CD4-positive, CD25-positive, alpha-beta regulatory T cell (primary cell): ENCODE results near the gene MYOCOS. TPM values are rescaled to one million over a fixed set of nuclear protein-coding genes. Genes with fewer than 3 reads are reported as not detected.
A peak's percentile ranks its signal among the peaks of the same experiment; 100 is the strongest.
"Not testable (repeated sequence)": the region's sequence is repeated elsewhere in the genome, so short reads cannot be mapped to it uniquely, and the experiment has no call there.

Experiments used
- ATAC-seq, 2 donors: fragments of 150-1000 bp; cut with Tn5 transposase; one replicate each; pipeline ENCODE4 v1.10.0; 2021; ENCODE audit warnings: low read depth in 2 of 2, moderate number of reproducible peaks in 2 of 2, moderate library complexity in 1 of 2
- DNase-seq, 3 donors: peaks; one replicate each; pipeline versions ENCODE4 v3.0.0 to v3.0.0-alpha.2; 2012 to 2022; ENCODE audit warnings: mixed read lengths in 1 of 3
- H3K27ac ChIP-seq: one replicate; pipeline ENCODE4 v1.7.0; 2013; ENCODE audit warnings: mild to moderate bottlenecking, low read length; ENCODE audit not compliant: insufficient read depth, poor library complexity, severe bottlenecking
- H3K27me3 ChIP-seq: one replicate; pipeline ENCODE4 v1.7.0; 2013; ENCODE audit warnings: low read length; ENCODE audit not compliant: control insufficient read depth, insufficient read depth
- H3K36me3 ChIP-seq: one replicate; pipeline ENCODE4 v1.7.0; 2013; ENCODE audit warnings: mild to moderate bottlenecking, low read length, moderate library complexity; ENCODE audit not compliant: control insufficient read depth, insufficient read depth
- H3K4me1 ChIP-seq: 2 replicates; pipeline ENCODE4 v1.7.0; 2013; ENCODE audit warnings: mild to moderate bottlenecking, low read length; ENCODE audit not compliant: insufficient read depth, control insufficient read depth, poor library complexity, severe bottlenecking
- H3K4me3 ChIP-seq: one replicate; pipeline ENCODE4 v1.7.0; 2013; ENCODE audit warnings: low read depth, mild to moderate bottlenecking, low read length, moderate library complexity
- H3K9me3 ChIP-seq, 2 experiments: 1 replicate in 1 of 2; 2 replicates in 1 of 2; pipeline ENCODE4 v1.7.0; 2013; ENCODE audit warnings: low read length in 2 of 2, mild to moderate bottlenecking in 1 of 2, moderate library complexity in 1 of 2; ENCODE audit not compliant: control insufficient read depth in 2 of 2
- H3K27ac Mint-ChIP-seq, 3 donors: one replicate each; pipeline ENCODE4 v1.8.0; 2020 to 2022; ENCODE audit warnings: mild to moderate bottlenecking in 3 of 3, mixed read lengths in 3 of 3, moderate library complexity in 2 of 3
- H3K27me3 Mint-ChIP-seq: one replicate; pipeline ENCODE4 v1.8.0; 2022; ENCODE audit warnings: mild to moderate bottlenecking, mixed read lengths
- H3K36me3 Mint-ChIP-seq: one replicate; pipeline ENCODE4 v1.8.0; 2020; ENCODE audit warnings: mixed read lengths
- H3K4me1 Mint-ChIP-seq, 4 donors: one replicate each; pipeline ENCODE4 v1.8.0; 2020 to 2022; ENCODE audit warnings: mixed read lengths in 4 of 4, mild to moderate bottlenecking in 1 of 4
- H3K4me3 Mint-ChIP-seq, 4 donors: one replicate each; pipeline ENCODE4 v1.8.0; 2020 to 2022; ENCODE audit warnings: mild to moderate bottlenecking in 4 of 4, mixed read lengths in 4 of 4, moderate library complexity in 3 of 4
- H3K9me3 Mint-ChIP-seq, 7 donors: one replicate each; pipeline ENCODE4 v1.8.0; 2020 to 2022; ENCODE audit warnings: mixed read lengths in 7 of 7, mild to moderate bottlenecking in 3 of 7, moderate library complexity in 2 of 7
- polyA plus RNA-seq, 4 donors: library from polyadenylated mRNA; unstranded; fragments of 300-500 nt; fragmentation: Illumina TruSeq; gene quantifications; one replicate each; pipeline ENCODE4 v1.2.3, GENCODE V29; 2021
- total RNA-seq: library from RNA; stranded (reverse); gene quantifications from one replicate; pipeline ENCODE4 v1.2.3, GENCODE V29; 2022

Gene MYOCOS
- total and polyA plus RNA-seq, 5 donors from 2014 or later, result not detected

DNA sequence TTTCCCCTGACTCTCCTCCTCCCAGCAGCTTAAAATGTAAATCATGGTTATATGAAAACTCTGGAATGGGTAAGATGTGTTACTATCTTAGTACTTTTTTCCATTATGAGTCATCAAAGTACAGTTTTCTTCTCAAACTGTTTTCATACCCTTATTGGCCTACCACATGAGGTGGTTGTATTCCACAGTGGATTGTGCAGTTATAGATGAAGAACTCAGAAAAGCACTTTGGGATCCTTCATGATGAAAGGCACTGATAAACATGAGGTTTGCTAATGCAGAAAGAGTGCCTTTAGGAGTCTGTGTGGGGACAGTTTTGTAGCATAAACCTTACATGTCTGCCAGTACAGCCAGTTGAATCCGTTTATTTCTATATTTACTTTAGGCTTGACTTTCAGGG, 32.0 kb upstream of the MYOCOS start:
- H3K36me3 ChIP-seq, result peaks cover 79% of the 10 kb centered on the region
- no peak overlapping the region for H3K4me3 ChIP-seq
- no peak overlapping the region for H3K27ac ChIP-seq
- Mint-ChIP-seq H3K27ac (no peak overlapping the region), H3K4me1 (peaks cover 0 to 5% (median 2%) of the 10 kb centered on the region in 4 donors), H3K9me3 (peaks cover 0 to 1% (median 0%) of the 10 kb centered on the region in 7 donors), H3K4me3 (no peak overlapping the region), H3K27me3 (peaks cover under 1% of the 10 kb centered on the region), H3K36me3 (peaks cover 61% of the 10 kb centered on the region)
- no peak for DNase-seq
- H3K27me3 ChIP-seq, result no peaks in the 10 kb centered on the region
- no peaks in the 10 kb centered on the region for H3K9me3 ChIP-seq
- ATAC-seq, result no peak
- no peaks in the 10 kb centered on the region for H3K4me1 ChIP-seq

DNA sequence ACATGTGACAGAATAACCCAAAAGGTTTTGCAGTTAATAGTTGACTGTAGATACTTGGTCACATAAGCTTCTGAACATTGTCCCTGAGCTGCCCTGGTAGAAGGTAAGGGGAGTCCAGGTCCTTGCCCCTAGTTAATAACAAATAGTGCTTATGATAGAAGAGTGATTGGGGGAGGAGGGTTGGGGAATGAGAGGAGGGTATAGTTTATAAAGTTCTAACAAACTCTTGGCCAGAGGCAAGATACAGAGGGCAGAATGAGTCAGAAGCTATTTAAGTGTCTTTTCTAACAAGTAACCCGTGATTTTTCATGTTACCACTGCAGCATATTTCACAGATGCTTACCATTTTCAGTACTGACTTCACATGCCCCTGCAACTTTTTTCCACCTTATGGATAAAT, 26.7 kb upstream of the MYOCOS start:
- no peak overlapping the region for H3K27ac Mint-ChIP-seq
- H3K36me3 ChIP-seq, result peaks cover 34% of the 10 kb centered on the region

DNA sequence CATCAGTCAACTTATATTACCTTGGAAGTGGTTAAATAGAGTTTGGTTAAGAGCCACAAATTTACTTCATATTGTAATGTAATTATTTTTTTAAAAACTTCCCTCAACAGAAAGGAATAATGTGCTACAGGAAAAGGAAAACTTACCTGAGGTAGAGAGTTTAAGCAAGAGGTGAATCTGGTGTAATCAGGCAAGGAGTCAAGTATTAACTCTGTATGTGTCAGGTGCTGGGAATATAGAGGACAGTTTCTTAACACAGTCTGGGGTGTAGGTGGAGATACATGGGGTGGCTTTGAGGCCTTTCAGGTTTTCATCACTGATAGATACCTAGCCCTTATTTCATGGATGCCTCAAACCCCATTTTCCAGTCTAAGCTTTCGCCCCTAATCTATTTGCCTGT, 25.9 kb upstream of the MYOCOS start:
- peak overlapping the region in 1 of 3 donors; percentile 5 for H3K27ac Mint-ChIP-seq

More for the DNA sequence above, 26.7 kb upstream of the MYOCOS start:
- Histone ChIP-seq H3K4me3 (no peak overlapping the region), H3K27me3 (no peaks in the 10 kb centered on the region), H3K27ac (no peak overlapping the region), H3K9me3 (no peaks in the 10 kb centered on the region), H3K4me1 (no peaks in the 10 kb centered on the region)
- Mint-ChIP-seq H3K4me1 (peaks cover 0 to 7% (median 3%) of the 10 kb centered on the region in 4 donors), H3K4me3 (no peak overlapping the region), H3K36me3 (peaks cover 25% of the 10 kb centered on the region), H3K9me3 (peaks cover 0 to 4% (median 0%) of the 10 kb centered on the region in 7 donors), H3K27me3 (peaks cover 4% of the 10 kb centered on the region)
- ATAC-seq (no peak), DNase-seq (no peak)

DNA sequence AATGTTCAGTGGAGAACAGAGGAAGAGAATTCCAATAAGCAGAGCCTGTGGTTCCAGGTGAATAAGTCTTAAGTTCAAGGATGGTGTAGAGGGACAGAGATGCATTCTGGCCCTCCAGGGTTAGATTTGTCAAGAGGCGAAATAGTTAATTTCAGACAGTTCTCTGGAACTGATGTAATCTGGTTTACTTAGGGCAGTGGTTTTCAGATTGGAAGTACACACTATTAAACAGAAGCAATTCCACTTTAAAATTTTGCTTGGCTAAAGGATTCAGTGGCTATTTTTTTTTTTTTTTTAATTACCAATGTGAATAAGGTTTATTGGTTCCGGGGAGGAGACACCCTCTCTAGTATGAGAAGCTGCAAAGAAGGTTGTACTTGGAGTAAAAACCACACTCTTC, 25.3 kb upstream of the MYOCOS start:
- Mint-ChIP-seq H3K36me3 (peaks cover 11% of the 10 kb centered on the region), H3K27ac (peak overlapping the region in 1 of 3 donors; percentile 5), H3K9me3 (peaks cover 0 to 4% (median 0%) of the 10 kb centered on the region in 7 donors), H3K4me1 (peaks cover 0 to 7% (median 3%) of the 10 kb centered on the region in 4 donors), H3K27me3 (peaks cover 4% of the 10 kb centered on the region), H3K4me3 (no peak overlapping the region)
- DNase-seq, result no peak
- H3K4me3 ChIP-seq, result no peak overlapping the region
- H3K4me1 ChIP-seq, result no peaks in the 10 kb centered on the region
- H3K36me3 ChIP-seq, result peaks cover 20% of the 10 kb centered on the region
- no peak overlapping the region for H3K27ac ChIP-seq
- no peaks in the 10 kb centered on the region for H3K27me3 ChIP-seq
- no peaks in the 10 kb centered on the region for H3K9me3 ChIP-seq
- no peak for ATAC-seq

More for the DNA sequence above, 25.9 kb upstream of the MYOCOS start:
- peaks cover 0 to 4% (median 0%) of the 10 kb centered on the region in 7 donors for H3K9me3 Mint-ChIP-seq
- H3K9me3 ChIP-seq, result no peaks in the 10 kb centered on the region
- H3K4me1 Mint-ChIP-seq, result peaks cover 0 to 7% (median 3%) of the 10 kb centered on the region in 4 donors
- H3K4me3 ChIP-seq, result no peak overlapping the region
- ATAC-seq (no peak), DNase-seq (no peak)
- peaks cover 17% of the 10 kb centered on the region for H3K36me3 Mint-ChIP-seq
- H3K27ac ChIP-seq, result no peak overlapping the region
- peaks cover 26% of the 10 kb centered on the region for H3K36me3 ChIP-seq
- H3K27me3 Mint-ChIP-seq, result peaks cover 4% of the 10 kb centered on the region
- H3K4me3 Mint-ChIP-seq, result no peak overlapping the region
- H3K27me3 ChIP-seq, result no peaks in the 10 kb centered on the region
- H3K4me1 ChIP-seq, result no peaks in the 10 kb centered on the region

DNA sequence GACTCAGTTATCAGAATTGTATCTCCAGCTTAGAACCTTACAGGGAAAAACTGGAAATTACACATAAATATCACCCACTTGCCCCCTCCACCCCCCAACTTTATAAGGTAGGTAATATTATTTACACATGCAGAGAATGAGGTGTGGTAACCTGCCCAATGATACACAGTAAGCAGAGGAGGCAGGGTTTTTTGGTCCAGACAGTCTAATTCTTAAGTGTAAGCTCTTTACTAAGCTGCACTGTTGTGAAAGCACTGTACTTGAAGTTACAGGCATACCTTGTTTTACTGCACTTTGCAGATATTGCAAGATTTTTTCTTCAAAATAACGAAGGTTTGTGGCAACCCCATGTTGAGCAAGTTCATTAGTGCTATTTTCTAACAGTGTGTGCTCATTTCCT, 24.8 kb upstream of the MYOCOS start:
- H3K4me1 ChIP-seq, result no peaks in the 10 kb centered on the region
- H3K4me1 Mint-ChIP-seq, result peaks cover 0 to 7% (median 3%) of the 10 kb centered on the region in 4 donors
- H3K27me3 Mint-ChIP-seq, result peaks cover 4% of the 10 kb centered on the region
- no peak for DNase-seq
- peaks cover 8% of the 10 kb centered on the region for H3K36me3 Mint-ChIP-seq
- H3K9me3 Mint-ChIP-seq, result peaks cover 0 to 4% (median 0%) of the 10 kb centered on the region in 7 donors
- no peak overlapping the region for H3K4me3 ChIP-seq
- no peak overlapping the region for H3K27ac Mint-ChIP-seq
- no peaks in the 10 kb centered on the region for H3K27me3 ChIP-seq
- no peaks in the 10 kb centered on the region for H3K9me3 ChIP-seq
- no peak overlapping the region for H3K27ac ChIP-seq
- peaks cover 15% of the 10 kb centered on the region for H3K36me3 ChIP-seq
- ATAC-seq, result no peak
- H3K4me3 Mint-ChIP-seq, result no peak overlapping the region

DNA sequence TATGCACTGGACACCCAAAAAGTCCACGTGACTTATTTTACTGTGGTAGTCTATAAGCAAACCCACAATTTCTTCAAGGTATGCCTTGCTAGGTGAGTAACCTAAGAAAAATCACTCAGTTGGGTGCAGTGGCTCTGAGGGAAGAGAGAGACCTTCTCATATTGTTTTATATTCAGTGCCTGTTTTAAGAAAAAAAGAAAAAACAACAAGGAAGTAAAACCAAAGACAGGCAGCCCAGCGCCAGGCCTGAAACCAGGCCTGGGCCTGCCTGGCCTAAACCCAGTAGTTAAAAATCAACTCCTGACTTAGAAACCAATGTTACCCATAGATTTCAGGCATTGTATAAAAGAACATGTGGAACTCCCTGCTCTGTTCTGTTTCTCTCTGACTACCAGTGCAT, 21.7 kb upstream of the MYOCOS start:
- H3K4me1 Mint-ChIP-seq, DNase-seq, H3K4me1 ChIP-seq, H3K9me3 Mint-ChIP-seq, H3K4me3 Mint-ChIP-seq, ATAC-seq, H3K27ac ChIP-seq, H3K4me3 ChIP-seq, H3K36me3 Mint-ChIP-seq, H3K27ac Mint-ChIP-seq, H3K27me3 ChIP-seq, H3K9me3 ChIP-seq, H3K36me3 ChIP-seq: not testable (repeated sequence)
- peaks cover 10% of the 10 kb centered on the region for H3K27me3 Mint-ChIP-seq

DNA sequence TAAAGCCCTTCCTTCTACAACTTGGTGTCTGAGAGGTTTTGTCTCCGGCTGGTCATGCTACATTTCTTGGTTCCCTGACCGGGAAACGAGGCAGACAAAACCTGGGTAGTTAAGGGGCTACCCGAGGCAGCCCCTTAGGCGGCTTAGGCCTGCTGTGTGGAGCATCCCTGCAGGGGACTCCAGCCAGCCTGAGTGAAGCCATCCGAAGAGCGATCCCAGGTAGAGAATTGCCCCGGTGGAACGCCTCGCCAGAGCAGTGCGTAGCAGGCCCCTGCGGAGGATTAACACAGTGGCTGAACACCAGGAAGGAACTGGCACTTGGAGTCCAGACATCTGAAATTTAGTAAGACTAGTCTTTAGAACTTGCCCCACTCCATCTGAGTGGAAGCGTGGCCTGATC, 21.2 kb upstream of the MYOCOS start:
- Mint-ChIP-seq H3K4me3 (no peak overlapping the region), H3K36me3 (no peaks in the 10 kb centered on the region), H3K4me1 (peaks cover 0 to 5% (median 3%) of the 10 kb centered on the region in 4 donors), H3K27me3 (peaks cover 11% of the 10 kb centered on the region), H3K9me3 (peaks cover 0 to 4% (median 0%) of the 10 kb centered on the region in 7 donors), H3K27ac (no peak overlapping the region)
- Histone ChIP-seq H3K27ac (no peak overlapping the region), H3K4me1 (no peaks in the 10 kb centered on the region), H3K9me3 (no peaks in the 10 kb centered on the region), H3K4me3 (no peak overlapping the region), H3K36me3 (no peaks in the 10 kb centered on the region), H3K27me3 (no peaks in the 10 kb centered on the region)
- DNase-seq, result no peak
- ATAC-seq, result no peak

DNA sequence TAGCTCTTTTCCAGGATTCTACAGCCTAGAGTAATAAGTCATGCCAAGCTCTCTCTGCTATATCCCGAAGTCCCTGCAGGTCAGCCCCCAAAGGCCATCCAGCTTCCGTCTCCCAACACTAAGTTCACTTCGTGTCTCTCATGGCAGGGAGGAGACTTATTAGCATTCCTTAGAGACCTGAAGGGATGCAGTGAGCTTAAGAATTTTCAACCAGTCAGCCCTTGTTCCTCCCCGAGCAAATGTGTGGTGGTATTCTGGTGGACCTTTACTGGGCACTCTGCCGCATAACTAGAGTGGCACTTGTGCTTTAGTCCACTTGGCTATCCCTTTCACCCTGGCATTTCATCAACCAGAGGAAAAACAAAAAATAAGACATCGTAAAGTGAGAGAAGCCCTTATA, 19.0 kb upstream of the MYOCOS start:
- ATAC-seq, H3K9me3 Mint-ChIP-seq, DNase-seq, H3K4me1 Mint-ChIP-seq, H3K27me3 ChIP-seq, H3K4me3 ChIP-seq, H3K36me3 ChIP-seq, H3K36me3 Mint-ChIP-seq, H3K27ac ChIP-seq, H3K4me1 ChIP-seq, H3K9me3 ChIP-seq, H3K4me3 Mint-ChIP-seq, H3K27ac Mint-ChIP-seq: not testable (repeated sequence)
- peaks cover 11% of the 10 kb centered on the region for H3K27me3 Mint-ChIP-seq
